ENCODE data around the gene MORN2.

MORN2 gene

GRCh38 chr2:38866773-38867443 lies 8.9 kb upstream of the MORN2 start:
- in situ Hi-C loops (cut with HindIII; ENCODE audit: low pct_unique_long_range_greater_than_20kb, low sequenced_read_pairs), result no loop called here
- TF ChIP-seq JUND (IDR thresholded peaks at IDR 0.05; ENCODE audit: low read depth), result no peak
- peak in 1 of 2 experiments; percentile 19 for DNase-seq (ENCODE audit: low read depth in 1 of 2, low spot score in 1 of 2)

DNA sequence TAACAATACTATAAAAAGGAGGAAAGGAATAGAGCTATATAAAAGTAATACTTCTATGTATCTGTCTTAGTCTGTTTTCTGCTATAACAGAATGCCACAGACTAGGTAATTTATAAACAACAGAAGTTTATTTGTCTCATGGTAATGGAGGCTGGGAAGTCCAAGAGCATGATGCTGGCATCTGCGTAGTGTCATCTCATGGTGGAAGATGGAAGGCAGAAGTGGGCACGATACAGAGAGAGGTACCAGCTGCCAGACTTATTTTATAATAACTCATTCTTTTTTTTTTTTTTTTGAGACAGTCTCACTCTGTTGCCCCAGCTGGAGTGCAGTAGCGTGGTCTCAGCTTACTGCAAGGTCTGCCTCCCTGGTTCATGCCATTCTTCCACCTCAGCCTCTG lies 4.3 kb upstream of the MORN2 start:
- DNase-seq (ENCODE audit: low read depth in 1 of 2, low spot score in 1 of 2), result no peak
- no peak for TF ChIP-seq JUND (IDR thresholded peaks at IDR 0.05; ENCODE audit: low read depth)
- in situ Hi-C loops (cut with HindIII; ENCODE audit: low pct_unique_long_range_greater_than_20kb, low sequenced_read_pairs), result no loop called here

DNA sequence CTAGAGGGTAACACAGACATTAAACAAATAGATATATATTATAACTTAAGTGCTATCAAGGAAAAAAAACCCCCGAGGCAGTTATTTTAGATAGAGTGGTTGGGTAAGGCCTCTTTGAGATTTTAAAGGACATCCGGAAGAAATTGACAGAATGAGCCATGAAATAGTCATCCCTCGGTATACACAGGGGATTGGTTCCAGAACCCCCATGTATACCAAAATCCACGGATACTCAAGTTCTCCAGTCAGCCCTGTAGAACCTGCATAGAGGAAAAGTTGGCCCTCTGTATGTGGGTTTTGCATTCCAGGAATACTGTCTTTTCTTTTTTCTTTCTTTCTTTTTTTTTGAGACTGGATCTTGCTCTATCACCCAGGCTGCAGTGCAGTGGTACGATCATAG lies 2.0 kb upstream of the MORN2 start:
- no peak for TF ChIP-seq JUND (IDR thresholded peaks at IDR 0.05; ENCODE audit: low read depth)
- in situ Hi-C loops (cut with HindIII; ENCODE audit: low pct_unique_long_range_greater_than_20kb, low sequenced_read_pairs), result no loop called here
- DNase-seq (ENCODE audit: low read depth in 1 of 2, low spot score in 1 of 2), result no peak

DNA sequence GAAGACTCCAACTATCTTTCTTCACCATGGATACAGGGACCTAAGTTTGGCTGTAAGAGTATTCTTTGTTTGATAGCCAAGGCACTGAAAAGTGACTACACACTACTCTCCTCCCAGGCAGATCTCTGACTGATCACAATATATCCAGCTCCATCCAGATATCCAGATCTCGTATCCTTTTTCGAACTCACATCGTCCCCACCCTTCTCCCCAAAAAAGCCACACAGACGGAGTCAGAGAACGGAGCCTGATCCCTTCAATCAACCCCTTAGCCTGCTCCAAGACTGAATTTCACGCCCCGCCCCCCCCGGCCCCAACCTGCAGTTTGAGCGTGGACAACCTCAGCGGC lies 575 bp upstream of the MORN2 start:
- no peak for DNase-seq (ENCODE audit: low read depth in 1 of 2, low spot score in 1 of 2)
- in situ Hi-C loops (cut with HindIII; ENCODE audit: low pct_unique_long_range_greater_than_20kb, low sequenced_read_pairs), result no loop called here
- no peak for TF ChIP-seq JUND (IDR thresholded peaks at IDR 0.05; ENCODE audit: low read depth)

DNA sequence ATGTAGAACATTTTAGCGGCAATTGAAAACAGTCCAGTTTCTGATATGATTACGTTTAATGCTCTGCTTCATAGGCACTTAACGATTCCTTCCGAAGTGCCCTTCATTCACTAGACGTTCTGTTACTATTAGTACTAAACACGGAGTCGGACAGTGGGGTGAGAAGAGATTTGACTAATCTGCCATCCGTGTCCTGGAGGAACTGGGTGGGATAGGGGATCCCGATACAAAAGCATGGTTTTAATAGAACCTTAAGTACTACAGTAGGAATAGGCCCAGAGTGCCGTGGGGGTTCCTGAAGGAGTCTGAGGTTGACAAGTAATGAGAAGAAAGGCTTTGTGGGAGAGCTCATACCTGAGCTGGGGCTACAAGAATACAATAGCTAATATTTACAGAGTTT lies 631 bp downstream of the MORN2 start:
- no peak for TF ChIP-seq JUND (IDR thresholded peaks at IDR 0.05; ENCODE audit: low read depth)
- no peak for DNase-seq (ENCODE audit: low read depth in 1 of 2, low spot score in 1 of 2)

DNA sequence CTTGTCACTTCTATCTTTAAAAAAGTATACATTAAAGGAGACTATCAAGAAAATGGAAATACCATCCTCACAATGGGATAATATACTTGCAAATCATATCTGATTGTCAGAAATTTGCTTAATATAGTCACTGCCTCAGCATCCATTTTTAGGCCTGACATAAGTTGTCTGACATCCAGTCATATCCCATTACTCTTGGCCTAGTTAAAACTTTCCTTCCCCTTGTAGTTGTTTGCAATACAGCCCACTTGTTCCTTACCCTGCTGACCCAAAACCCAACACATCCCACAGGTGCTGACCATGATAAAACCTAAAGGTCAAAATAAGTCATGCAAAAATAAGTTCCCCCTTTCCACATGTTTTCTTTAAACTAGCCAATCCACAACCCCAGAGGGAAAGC lies 10.3 kb downstream of the MORN2 start:
- TF ChIP-seq JUND (IDR thresholded peaks at IDR 0.05; ENCODE audit: low read depth), result no peak
- in situ Hi-C loops (cut with HindIII; ENCODE audit: low pct_unique_long_range_greater_than_20kb, low sequenced_read_pairs), result no loop called here
- DNase-seq (ENCODE audit: low read depth in 1 of 2, low spot score in 1 of 2), result no peak

More for the DNA sequence above, 631 bp downstream of the MORN2 start:
- in situ Hi-C loops (cut with HindIII; ENCODE audit: low pct_unique_long_range_greater_than_20kb, low sequenced_read_pairs), result no loop called here

DNA sequence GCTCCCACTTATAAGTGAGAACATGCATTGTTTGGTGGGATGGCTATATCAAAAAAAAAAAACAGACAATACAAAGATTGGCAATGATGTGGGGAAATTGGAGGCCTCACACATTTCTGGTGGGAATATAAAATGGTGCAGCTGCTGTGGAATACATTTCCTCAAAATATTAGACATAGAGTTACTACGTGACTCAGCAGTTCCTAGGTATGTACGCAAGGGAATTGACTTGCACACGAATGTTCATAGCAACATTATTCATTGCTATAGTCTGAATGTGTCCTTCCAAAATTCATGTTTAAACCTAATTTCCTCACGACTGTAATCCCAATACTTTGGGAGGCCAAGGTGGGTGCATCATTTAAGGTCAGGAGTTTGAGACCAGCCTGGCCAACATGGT lies 11.6 kb downstream of the MORN2 start:
- TF ChIP-seq JUND (IDR thresholded peaks at IDR 0.05; ENCODE audit: low read depth), result no peak
- in situ Hi-C loops (cut with HindIII; ENCODE audit: low pct_unique_long_range_greater_than_20kb, low sequenced_read_pairs), result no loop called here
- no peak for DNase-seq (ENCODE audit: low read depth in 1 of 2, low spot score in 1 of 2)

DNA sequence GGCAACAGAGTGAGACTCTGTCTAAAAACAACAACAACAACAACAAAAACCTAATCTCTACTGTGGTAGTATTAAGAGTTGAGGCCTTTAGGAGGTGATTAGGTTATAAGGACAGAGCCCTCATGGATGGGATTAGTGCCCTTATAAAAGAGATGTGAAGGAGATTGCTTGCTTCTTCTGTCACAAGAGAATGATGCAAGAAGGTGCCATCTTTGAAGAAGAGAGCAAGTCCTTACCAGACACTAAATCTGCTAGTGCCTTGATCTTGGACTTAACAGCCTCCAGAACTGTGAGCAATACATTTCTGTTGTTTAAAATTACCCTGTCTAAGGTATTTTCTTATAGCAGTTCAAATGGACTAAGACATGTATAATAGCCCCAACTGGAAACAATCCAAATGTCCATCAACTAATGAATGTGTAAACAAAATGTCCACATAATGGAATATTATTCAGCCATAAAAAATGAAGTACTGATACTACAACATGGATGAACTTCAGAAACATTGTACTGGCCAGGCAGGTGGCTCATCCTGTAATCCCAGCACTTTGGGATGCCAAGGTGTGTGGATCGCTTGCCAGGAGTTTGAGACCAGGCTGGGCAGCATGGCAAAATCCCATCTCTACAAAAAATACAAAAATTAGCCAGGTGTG lies 12.3 kb downstream of the MORN2 start:
- no peak for DNase-seq (ENCODE audit: low read depth in 1 of 2, low spot score in 1 of 2)
- in situ Hi-C loops (cut with HindIII; ENCODE audit: low pct_unique_long_range_greater_than_20kb, low sequenced_read_pairs), result no loop called here
- no peak for TF ChIP-seq JUND (IDR thresholded peaks at IDR 0.05; ENCODE audit: low read depth)

GRCh38 chr2:38889045-38889444 lies 13.3 kb downstream of the MORN2 start:
- no peak for DNase-seq (ENCODE audit: low read depth in 1 of 2, low spot score in 1 of 2)
- TF ChIP-seq JUND (IDR thresholded peaks at IDR 0.05; ENCODE audit: low read depth), result no peak
- in situ Hi-C loops (cut with HindIII; ENCODE audit: low pct_unique_long_range_greater_than_20kb, low sequenced_read_pairs), result no loop called here

GRCh38 chr2:38889575-38889974 lies 13.8 kb downstream of the MORN2 start, which contains the start of gene ARHGEF33:
Gene ARHGEF33 (plus strand): TSS chr2:38889875. CDS start chr2:38919448, 29,573 bp downstream.
- in situ Hi-C loops (cut with HindIII; ENCODE audit: low pct_unique_long_range_greater_than_20kb, low sequenced_read_pairs), result no loop called here
- TF ChIP-seq JUND (IDR thresholded peaks at IDR 0.05; ENCODE audit: low read depth), result no peak
- no peak for DNase-seq (ENCODE audit: low read depth in 1 of 2, low spot score in 1 of 2)

DNA sequence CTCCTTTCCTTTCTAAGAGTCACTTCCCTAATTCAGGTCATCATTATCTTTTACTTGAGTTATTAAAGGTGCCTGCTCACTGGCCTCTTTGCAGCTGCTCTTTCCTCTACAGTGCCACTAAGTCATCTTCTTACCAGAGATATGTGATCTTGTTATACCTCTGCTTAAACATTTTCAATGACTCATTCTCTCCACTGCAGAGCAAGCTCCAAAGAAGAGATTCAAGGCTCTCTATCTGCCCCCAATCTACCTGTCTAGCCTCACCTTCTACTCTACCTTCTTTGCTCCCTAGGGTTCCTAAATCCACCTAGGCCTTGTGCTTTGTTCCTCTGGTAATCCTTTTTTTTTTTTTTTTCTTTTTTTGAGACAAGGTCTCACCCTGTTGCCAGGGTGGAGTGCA lies 17.0 kb downstream of the MORN2 start:
- no peak for DNase-seq (ENCODE audit: low read depth in 1 of 2, low spot score in 1 of 2)
- in situ Hi-C loops (cut with HindIII; ENCODE audit: low pct_unique_long_range_greater_than_20kb, low sequenced_read_pairs), result no loop called here

DNA sequence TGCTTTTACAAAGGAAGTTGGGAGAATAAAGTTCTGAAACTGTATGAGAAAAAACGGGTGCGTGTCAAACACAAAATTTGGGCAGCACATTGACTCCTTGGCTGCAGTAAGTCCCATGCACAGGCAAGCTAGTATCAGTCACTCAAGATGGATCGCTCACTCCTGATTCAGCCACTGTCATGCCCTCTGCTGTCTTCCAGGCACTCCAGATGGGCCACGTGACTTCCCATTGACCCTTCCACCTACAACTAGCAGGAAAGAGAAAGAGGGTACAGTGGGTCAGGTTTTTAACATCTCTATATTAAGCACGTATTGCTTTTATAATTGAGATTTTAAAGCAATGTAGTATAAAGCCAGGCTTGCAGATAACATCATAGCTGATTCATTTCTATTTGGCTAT lies 22.5 kb downstream of the MORN2 start:
- TF ChIP-seq JUND (IDR thresholded peaks at IDR 0.05; ENCODE audit: low read depth), result no peak
- in situ Hi-C loops (cut with HindIII; ENCODE audit: low pct_unique_long_range_greater_than_20kb, low sequenced_read_pairs), result no loop called here
- DNase-seq (ENCODE audit: low read depth in 1 of 2, low spot score in 1 of 2), result no peak

More for the DNA sequence above, 17.0 kb downstream of the MORN2 start:
- TF ChIP-seq JUND (IDR thresholded peaks at IDR 0.05; ENCODE audit: low read depth), result no peak

DNA sequence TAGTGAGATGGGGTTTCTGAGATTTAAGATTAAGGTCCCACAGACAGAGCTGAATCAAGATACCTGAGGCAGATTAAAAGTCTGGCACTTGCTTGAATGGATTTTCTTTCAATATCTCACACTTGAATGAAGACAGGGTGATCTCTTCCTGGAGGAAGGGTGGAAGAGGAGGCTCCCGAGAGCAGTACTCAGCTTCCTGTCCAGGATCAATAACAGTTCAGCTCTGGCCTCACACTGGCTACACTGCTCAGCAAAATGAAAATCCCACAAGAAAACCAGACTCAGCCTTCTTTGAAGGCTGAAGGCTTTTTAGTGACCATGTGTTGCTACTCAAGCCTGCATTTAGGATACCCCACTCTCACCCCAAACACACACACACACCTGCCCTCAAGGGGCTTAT lies 24.9 kb downstream of the MORN2 start:
- TF ChIP-seq JUND (IDR thresholded peaks at IDR 0.05; ENCODE audit: low read depth), result no peak
- no peak for DNase-seq (ENCODE audit: low read depth in 1 of 2, low spot score in 1 of 2)
- in situ Hi-C loops (cut with HindIII; ENCODE audit: low pct_unique_long_range_greater_than_20kb, low sequenced_read_pairs), result no loop called here

DNA sequence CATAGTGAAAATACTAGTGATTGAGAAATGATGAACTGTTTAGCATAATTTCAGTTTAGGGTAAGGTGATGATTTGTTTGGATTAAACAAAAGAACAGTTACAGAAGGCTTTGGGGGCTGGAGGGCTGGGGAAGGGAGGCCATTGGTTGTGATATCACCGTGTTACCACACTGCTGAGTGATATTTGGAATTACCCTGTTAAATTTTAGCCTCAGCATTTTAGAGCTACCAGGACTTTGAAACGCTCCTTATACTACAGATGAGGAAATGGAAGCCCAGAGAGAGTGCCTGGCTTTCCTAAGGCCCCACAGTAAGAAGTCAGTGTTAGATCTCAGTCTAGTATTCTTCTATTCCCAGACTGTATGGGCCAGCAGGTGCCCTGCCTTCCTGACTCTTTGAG lies 29.5 kb downstream of the MORN2 start:
- no peak for TF ChIP-seq JUND (IDR thresholded peaks at IDR 0.05; ENCODE audit: low read depth)
- no peak for DNase-seq (ENCODE audit: low read depth in 1 of 2, low spot score in 1 of 2)
- in situ Hi-C loops (cut with HindIII; ENCODE audit: low pct_unique_long_range_greater_than_20kb, low sequenced_read_pairs), result no loop called here
